ENCODE results near the gene PPP1R37.

DNA sequence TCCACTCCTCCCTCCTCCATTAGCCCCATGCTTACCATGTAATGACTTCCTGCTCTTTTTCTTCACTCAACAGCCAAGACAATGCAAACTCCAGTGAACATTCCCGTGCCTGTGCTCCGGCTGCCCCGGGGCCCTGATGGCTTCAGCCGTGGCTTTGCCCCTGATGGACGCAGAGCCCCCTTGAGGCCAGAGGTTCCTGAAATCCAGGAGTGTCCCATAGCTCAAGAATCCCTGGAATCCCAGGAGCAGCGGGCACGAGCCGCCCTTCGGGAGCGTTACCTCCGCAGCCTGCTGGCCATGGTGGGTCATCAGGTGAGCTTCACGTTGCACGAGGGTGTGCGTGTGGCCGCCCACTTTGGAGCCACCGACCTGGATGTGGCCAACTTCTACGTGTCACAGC, 2.9 kb upstream of the PPP1R37 start:
- TF ChIP-seq POLR2A (IDR thresholded peaks at IDR 0.05; ENCODE audit: low read depth, low read length): no peak
- no peak for TF ChIP-seq EZH2 (IDR thresholded peaks at IDR 0.05; ENCODE audit: borderline replicate concordance, low read depth, low read length, severe bottlenecking)
- TF ChIP-seq, protein P1, sequence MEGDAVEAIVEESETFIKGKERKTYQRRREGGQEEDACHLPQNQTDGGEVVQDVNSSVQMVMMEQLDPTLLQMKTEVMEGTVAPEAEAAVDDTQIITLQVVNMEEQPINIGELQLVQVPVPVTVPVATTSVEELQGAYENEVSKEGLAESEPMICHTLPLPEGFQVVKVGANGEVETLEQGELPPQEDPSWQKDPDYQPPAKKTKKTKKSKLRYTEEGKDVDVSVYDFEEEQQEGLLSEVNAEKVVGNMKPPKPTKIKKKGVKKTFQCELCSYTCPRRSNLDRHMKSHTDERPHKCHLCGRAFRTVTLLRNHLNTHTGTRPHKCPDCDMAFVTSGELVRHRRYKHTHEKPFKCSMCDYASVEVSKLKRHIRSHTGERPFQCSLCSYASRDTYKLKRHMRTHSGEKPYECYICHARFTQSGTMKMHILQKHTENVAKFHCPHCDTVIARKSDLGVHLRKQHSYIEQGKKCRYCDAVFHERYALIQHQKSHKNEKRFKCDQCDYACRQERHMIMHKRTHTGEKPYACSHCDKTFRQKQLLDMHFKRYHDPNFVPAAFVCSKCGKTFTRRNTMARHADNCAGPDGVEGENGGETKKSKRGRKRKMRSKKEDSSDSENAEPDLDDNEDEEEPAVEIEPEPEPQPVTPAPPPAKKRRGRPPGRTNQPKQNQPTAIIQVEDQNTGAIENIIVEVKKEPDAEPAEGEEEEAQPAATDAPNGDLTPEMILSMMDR (IDR thresholded peaks at IDR 0.05; ENCODE audit: extremely low read depth in 1 of 2, insufficient read depth in 1 of 2, low read depth in 1 of 2, low read length in 2 of 2): no peak
- TF ChIP-seq POLR2AphosphoS5 (IDR thresholded peaks at IDR 0.05; ENCODE audit: insufficient read depth, low read depth, low read length): no peak
- no peak for TF ChIP-seq JUN (IDR thresholded peaks at IDR 0.05; ENCODE audit: borderline replicate concordance, insufficient read depth, insufficient read length, low read depth)

All from endothelial cell of umbilical vein (primary cell).